GM19025 (cell line): Measurements from ENCODE around the gene KDM2A.
"Not testable (repeated sequence)": the region's sequence is repeated elsewhere in the genome, so short reads cannot be mapped to it uniquely, and the experiment has no call there.

ENCODE experiments used
- ATAC-seq: cut with Tn5 transposase; IDR thresholded peaks from one replicate; pipeline ENCODE4 v1.9.1; 2021; ENCODE audit warnings: mild to moderate bottlenecking, low read depth, moderate library complexity; ENCODE audit not compliant: unreplicated experiment

KDM2A gene

GRCh38 chr11:67163006-67163405 lies 43.9 kb downstream of the KDM2A start:
- ATAC-seq = no peak

GRCh38 chr11:67165623-67166022 lies 46.6 kb downstream of the KDM2A start:
- no peak for ATAC-seq

GRCh38 chr11:67167091-67167490 lies 48.0 kb downstream of the KDM2A start:
- ATAC-seq = no peak

- ATAC-seq = no peak
Measured at GRCh38 chr11:67167719-67168118, 48.7 kb downstream of the KDM2A start.

- not testable (repeated sequence) for ATAC-seq
Measured at GRCh38 chr11:67168911-67169310, 49.8 kb downstream of the KDM2A start.

- no peak for ATAC-seq
Measured at GRCh38 chr11:67174311-67174710, 55.2 kb downstream of the KDM2A start.

GRCh38 chr11:67177399-67178281 lies 58.6 kb downstream of the KDM2A start:
- no peak for ATAC-seq

GRCh38 chr11:67178421-67178820 lies 59.4 kb downstream of the KDM2A start:
- no peak for ATAC-seq

- no peak for ATAC-seq
Measured at GRCh38 chr11:67178878-67179277, 59.8 kb downstream of the KDM2A start.

- no peak for ATAC-seq
Measured at GRCh38 chr11:67179892-67180490, 60.9 kb downstream of the KDM2A start.

- ATAC-seq = no peak
Measured at GRCh38 chr11:67194096-67194495, 75.0 kb downstream of the KDM2A start.

- no peak for ATAC-seq
Measured at GRCh38 chr11:67195971-67196456, 77.0 kb downstream of the KDM2A start.

- ATAC-seq = no peak
Measured at GRCh38 chr11:67197606-67198005, 78.5 kb downstream of the KDM2A start.

GRCh38 chr11:67198781-67199180 lies 79.7 kb downstream of the KDM2A start:
- not testable (repeated sequence) for ATAC-seq

GRCh38 chr11:67199751-67200150 lies 80.7 kb downstream of the KDM2A start:
- ATAC-seq = no peak

- no peak for ATAC-seq
Measured at GRCh38 chr11:67202028-67202427, 83.0 kb downstream of the KDM2A start.

GRCh38 chr11:67204822-67205221 lies 85.8 kb downstream of the KDM2A start:
- no peak for ATAC-seq

GRCh38 chr11:67209222-67209621 lies 90.2 kb downstream of the KDM2A start:
- ATAC-seq = not testable (repeated sequence)

- ATAC-seq = no peak
Measured at GRCh38 chr11:67211656-67212436, 92.8 kb downstream of the KDM2A start.

- ATAC-seq = no peak
Measured at GRCh38 chr11:67213178-67213621, 94.1 kb downstream of the KDM2A start.

- ATAC-seq = no peak
Measured at GRCh38 chr11:67227726-67228125, 108.7 kb downstream of the KDM2A start.
